Naive B cell (primary cell): ENCODE results near the gene MAPK9. TPM values are rescaled to one million over a fixed set of nuclear protein-coding genes. Genes with fewer than 3 reads are reported as not detected.

ENCODE experiments used
- ATAC-seq, 2 donors: fragments of 150-1000 bp; cut with Tn5 transposase; 2 replicates each; pipeline ENCODE4 v1.10.0; 2021; ENCODE audit warnings: low read depth in 2 of 2, mild to moderate bottlenecking in 2 of 2, moderate library complexity in 2 of 2
- DNase-seq: peaks from one replicate; pipeline ENCODE4 v3.0.0; 2022
- H3K27ac Mint-ChIP-seq, 6 donors: one replicate each; pipeline ENCODE4 v1.8.0; 2020 to 2022; ENCODE audit warnings: mild to moderate bottlenecking in 6 of 6, mixed read lengths in 6 of 6, moderate library complexity in 5 of 6, inconsistent platforms in 2 of 6
- H3K27me3 Mint-ChIP-seq, 3 donors: one replicate each; pipeline ENCODE4 v1.8.0; 2021 to 2022; ENCODE audit warnings: mixed read lengths in 3 of 3, mild to moderate bottlenecking in 1 of 3
- H3K36me3 Mint-ChIP-seq, 2 donors: one replicate each; pipeline ENCODE4 v1.8.0; 2020 to 2022; ENCODE audit warnings: mixed read lengths in 2 of 2, inconsistent platforms in 1 of 2, mild to moderate bottlenecking in 1 of 2
- H3K4me1 Mint-ChIP-seq, 3 donors: one replicate each; pipeline ENCODE4 v1.8.0; 2020 to 2022; ENCODE audit warnings: mixed read lengths in 3 of 3, inconsistent platforms in 1 of 3, mild to moderate bottlenecking in 1 of 3, moderate library complexity in 1 of 3
- H3K4me3 Mint-ChIP-seq, 8 donors: one replicate each; pipeline ENCODE4 v1.8.0; 2020 to 2022; ENCODE audit warnings: mild to moderate bottlenecking in 8 of 8, mixed read lengths in 8 of 8, moderate library complexity in 8 of 8, inconsistent platforms in 2 of 8
- H3K9me3 Mint-ChIP-seq, 7 donors: one replicate each; pipeline ENCODE4 v1.8.0; 2020 to 2022; ENCODE audit warnings: mixed read lengths in 7 of 7, mild to moderate bottlenecking in 5 of 7, inconsistent platforms in 2 of 7, moderate library complexity in 1 of 7
- polyA plus RNA-seq, 6 donors: library from polyadenylated mRNA; unstranded; fragments of 300-500 nt; fragmentation: Illumina TruSeq; gene quantifications; one replicate each; pipeline ENCODE4 v1.2.3, GENCODE V29; 2021; ENCODE audit warnings: low read depth in 6 of 6

MAPK9 gene
- polyA plus RNA-seq, 6 donors from 2014 or later, result 14.5 to 29.2 (median 23.2) TPM

DNA sequence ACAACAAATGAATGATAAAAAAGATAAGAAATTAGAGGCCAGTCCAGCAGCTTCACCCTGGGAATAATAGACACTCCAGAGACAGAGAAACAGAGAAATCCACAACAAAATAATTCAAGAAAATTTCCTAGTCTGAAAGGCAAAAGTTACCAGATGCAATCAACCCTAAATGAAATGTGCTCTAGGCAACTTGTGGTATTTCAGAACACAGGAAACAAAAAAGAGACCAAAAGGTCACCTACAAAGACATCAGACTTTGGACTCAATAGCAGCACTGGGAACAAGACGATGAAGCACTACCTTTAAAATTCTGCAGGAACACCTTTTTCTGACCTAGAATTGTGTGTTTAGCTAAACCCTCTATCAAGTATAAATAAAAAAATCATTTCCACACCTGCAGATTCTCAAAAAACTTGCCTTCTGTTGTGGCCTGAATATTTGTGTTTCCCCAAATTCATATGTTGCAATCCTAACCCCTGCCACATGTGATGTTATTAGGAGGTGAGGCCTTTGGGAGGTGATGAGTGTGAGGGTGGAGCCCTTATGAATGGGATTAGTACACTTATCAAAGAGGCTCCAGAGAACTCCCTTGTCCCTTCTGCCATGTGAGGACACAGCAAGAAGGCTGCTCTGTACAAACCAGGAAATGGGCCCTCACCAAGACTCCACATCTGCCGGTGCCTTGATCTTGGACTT lies 5.9 kb upstream of the MAPK9 start:
- no peak for ATAC-seq
- H3K36me3 Mint-ChIP-seq, result no peaks in the 10 kb centered on the region
- peaks cover 14 to 27% (median 20%) of the 10 kb centered on the region in 3 donors for H3K4me1 Mint-ChIP-seq
- no peak overlapping the region for H3K27ac Mint-ChIP-seq
- H3K9me3 Mint-ChIP-seq, result no peaks in the 10 kb centered on the region
- no peak overlapping the region for H3K4me3 Mint-ChIP-seq
- no peak for DNase-seq
- H3K27me3 Mint-ChIP-seq, result peaks cover 5 to 16% (median 8%) of the 10 kb centered on the region in 3 donors

DNA sequence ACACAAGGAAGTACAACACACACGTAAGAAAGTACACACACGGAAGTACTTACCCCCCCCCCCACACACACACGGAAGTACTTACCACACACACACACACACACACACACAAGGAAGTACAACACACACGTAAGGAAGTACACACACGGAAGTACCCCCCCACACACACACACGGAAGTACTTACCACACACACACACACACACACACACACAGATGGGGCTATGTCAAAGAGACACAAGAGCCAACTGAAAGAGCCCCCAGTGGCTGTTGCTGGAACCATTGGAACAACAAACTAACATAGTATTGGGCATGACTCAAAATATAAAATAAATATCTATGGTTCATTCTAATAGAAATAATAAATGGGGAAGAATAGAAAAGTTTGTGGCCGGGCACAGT lies 4.9 kb upstream of the MAPK9 start:
- Mint-ChIP-seq H3K27me3 (peaks cover 5 to 10% (median 8%) of the 10 kb centered on the region in 3 donors), H3K9me3 (no peaks in the 10 kb centered on the region), H3K27ac (no peak overlapping the region), H3K4me3 (peak overlapping the region in 1 of 8 donors; percentile 36), H3K4me1 (peaks cover 18 to 30% (median 23%) of the 10 kb centered on the region in 3 donors), H3K36me3 (no peaks in the 10 kb centered on the region)
- ATAC-seq (no peak), DNase-seq (no peak)

DNA sequence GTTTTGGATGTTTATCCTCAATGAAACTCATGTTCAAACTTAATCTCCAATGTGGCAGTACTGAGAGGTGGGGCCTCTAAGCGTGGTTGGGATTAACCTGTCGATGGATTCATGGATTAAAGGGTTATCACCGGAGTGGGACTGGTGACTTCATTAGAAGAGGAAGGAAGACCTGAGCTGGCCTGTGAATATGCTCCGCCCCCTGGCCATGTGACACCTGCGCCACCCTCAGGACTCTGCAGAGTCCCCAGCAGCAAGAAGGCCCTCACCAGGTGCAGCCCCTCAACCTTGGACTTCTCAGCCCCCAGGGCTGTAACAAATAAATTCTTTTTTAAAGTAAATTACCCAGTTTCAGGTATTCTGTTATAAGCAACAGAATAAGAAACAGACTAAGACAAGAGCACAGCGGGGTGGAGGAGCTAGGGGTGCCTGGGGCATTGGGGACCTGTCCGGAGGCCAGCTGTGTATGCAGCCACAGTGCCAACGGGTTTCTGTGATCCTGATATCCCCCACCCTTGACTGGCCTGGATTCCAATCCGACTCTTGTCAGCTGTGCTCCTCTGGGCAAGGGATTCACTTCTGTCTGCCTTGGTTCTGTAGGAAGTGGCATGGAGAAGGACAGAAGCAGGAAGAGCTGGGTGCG lies 3.2 kb upstream of the MAPK9 start:
- ATAC-seq, result no peak
- H3K4me1 Mint-ChIP-seq, result peaks cover 28 to 41% (median 35%) of the 10 kb centered on the region in 3 donors
- peak overlapping the region in 4 of 6 donors; percentile 16 to 99 (median 77) for H3K27ac Mint-ChIP-seq
- no peaks in the 10 kb centered on the region for H3K9me3 Mint-ChIP-seq
- no peak for DNase-seq
- no peaks in the 10 kb centered on the region for H3K36me3 Mint-ChIP-seq
- H3K4me3 Mint-ChIP-seq, result peak overlapping the region in 2 of 8 donors; percentile 24 to 54
- H3K27me3 Mint-ChIP-seq, result peaks cover 0 to 10% (median 0%) of the 10 kb centered on the region in 3 donors

DNA sequence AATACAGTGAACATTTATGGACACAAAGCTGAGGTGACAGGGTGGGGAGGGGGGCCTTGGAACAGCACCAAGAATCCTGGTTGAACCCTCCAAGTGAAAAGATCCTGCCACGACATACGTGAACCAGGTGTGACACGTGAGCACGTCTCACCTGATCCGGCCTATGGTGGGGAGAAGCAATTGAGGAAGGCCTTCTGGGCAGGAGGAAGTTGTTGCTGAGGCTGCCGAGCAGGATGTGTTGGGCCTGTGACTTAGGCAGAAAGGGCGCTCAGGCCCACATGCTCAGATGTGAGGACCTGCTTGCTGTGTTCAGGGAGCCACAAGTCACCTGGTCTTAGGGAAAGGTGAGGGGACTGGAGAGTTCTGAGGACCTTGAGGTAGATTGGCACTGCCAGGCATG lies 2.5 kb upstream of the MAPK9 start:
- Mint-ChIP-seq H3K4me3 (peak overlapping the region in 3 of 8 donors; percentile 44 to 90 (median 54)), H3K27me3 (peaks cover 0 to 4% (median 0%) of the 10 kb centered on the region in 3 donors), H3K9me3 (no peaks in the 10 kb centered on the region), H3K36me3 (no peaks in the 10 kb centered on the region), H3K27ac (peak overlapping the region; percentile 16 to 99 (median 95)), H3K4me1 (peaks cover 29 to 41% (median 37%) of the 10 kb centered on the region in 3 donors)
- ATAC-seq (no peak), DNase-seq (peak; percentile 20)

DNA sequence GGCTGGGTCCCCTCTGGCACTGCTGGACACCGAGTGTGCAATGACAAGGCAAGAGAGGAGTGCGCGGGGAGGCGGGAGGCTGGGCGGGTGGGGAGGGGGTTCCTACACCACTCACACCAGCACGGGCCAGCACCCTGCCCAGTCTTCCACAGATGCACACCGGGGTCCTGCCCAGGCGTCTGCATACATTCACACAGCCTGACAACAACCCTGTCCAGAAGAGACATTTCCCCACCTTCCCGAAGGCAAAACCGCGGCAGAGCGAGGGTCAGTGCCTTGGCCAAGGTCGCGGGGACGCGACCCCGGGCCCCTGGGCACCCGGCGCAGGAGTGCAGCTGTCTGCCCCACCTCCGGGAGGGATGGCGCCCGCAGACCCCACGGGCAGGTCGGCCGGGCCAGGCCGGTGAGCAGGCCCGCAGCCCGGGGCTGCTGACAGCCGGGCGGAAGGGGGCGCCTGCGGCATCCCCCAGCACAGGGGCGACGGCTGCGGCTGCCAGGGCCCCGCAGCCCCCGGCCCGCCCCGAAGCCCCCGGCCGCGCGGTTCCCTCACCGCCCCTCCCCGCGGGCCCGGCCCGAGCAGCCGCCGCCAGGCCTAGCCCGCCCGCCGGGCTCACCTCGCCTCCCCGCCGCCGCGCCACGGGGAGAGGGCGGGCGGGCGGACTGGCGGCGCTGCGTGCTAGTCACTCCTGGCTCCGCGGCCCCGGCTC lies 496 bp downstream of the MAPK9 start:
- DNase-seq, result no peak
- no peaks in the 10 kb centered on the region for H3K36me3 Mint-ChIP-seq
- peak overlapping the region; percentile 87 to 95 (median 92) for H3K4me3 Mint-ChIP-seq
- peaks cover 34 to 47% (median 45%) of the 10 kb centered on the region in 3 donors for H3K4me1 Mint-ChIP-seq
- peak overlapping the region in 4 of 6 donors; percentile 73 to 98 (median 90) for H3K27ac Mint-ChIP-seq
- peak; percentile 22 to 26 for ATAC-seq
- H3K27me3 Mint-ChIP-seq, result no peaks in the 10 kb centered on the region
- no peaks in the 10 kb centered on the region for H3K9me3 Mint-ChIP-seq

DNA sequence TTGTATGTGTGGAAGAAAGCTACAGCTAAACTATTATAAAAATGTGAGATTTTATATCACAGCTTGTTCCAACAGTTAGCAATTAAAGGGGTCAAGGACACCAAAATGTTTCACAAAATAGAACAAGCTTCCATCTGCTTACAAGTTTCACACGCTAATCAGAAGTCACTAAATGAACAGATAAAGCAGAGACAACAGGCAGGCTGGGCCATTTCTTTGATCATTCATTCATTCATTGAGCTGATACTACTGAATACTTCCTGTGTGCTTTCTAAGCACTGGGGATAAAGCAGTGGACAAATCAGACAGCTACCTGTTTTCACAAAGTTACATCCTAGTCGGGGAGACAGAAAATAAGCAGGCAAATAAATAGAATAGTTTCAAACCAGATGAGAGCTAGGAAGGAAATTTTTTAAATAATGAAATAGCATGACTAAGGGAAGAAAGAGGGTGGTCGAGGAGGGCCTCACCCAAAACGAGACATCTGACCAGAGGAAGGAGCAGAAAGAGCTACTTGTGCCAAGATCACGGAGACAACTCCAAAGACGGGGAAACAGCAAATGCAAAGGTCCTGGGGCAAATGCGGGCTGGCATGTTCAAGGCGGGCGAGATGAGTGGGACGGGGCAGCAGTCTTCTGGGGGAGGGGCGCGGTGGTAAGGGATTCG lies 1.2 kb downstream of the MAPK9 start:
- ATAC-seq (no peak), DNase-seq (no peak)
- peak overlapping the region; percentile 22 to 94 (median 89) for H3K27ac Mint-ChIP-seq
- no peaks in the 10 kb centered on the region for H3K27me3 Mint-ChIP-seq
- peaks cover 34 to 47% (median 46%) of the 10 kb centered on the region in 3 donors for H3K4me1 Mint-ChIP-seq
- H3K36me3 Mint-ChIP-seq, result no peaks in the 10 kb centered on the region
- H3K9me3 Mint-ChIP-seq, result no peaks in the 10 kb centered on the region
- H3K4me3 Mint-ChIP-seq, result peak overlapping the region; percentile 87 to 93 (median 91)

DNA sequence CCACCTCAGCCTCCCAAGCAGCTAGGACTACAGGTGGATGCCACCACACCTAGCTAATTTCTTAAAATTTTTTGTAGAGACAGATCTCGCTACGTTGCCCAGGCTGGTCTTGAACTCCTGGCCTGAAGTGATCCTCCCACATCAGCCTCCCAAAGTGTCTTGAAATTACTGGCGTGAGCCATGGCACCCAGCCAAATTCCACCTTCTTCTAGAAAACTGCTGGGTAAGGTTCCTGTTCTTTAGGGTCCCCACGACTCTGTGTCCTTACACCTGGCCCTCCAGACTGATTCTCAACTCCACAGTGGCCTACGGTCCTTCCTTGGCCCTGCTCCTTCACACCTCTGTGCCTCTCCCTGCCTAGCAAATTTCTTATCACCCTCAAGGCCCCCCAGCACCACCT lies 1.9 kb downstream of the MAPK9 start:
- no peak for ATAC-seq
- Mint-ChIP-seq H3K27me3 (no peaks in the 10 kb centered on the region), H3K4me1 (peaks cover 37 to 51% (median 47%) of the 10 kb centered on the region in 3 donors), H3K4me3 (peak overlapping the region in 7 of 8 donors; percentile 42 to 92 (median 73)), H3K27ac (peak overlapping the region in 3 of 6 donors; percentile 19 to 78 (median 67)), H3K36me3 (peaks cover 0 to 5% of the 10 kb centered on the region in 2 donors), H3K9me3 (no peaks in the 10 kb centered on the region)
- DNase-seq, result no peak

DNA sequence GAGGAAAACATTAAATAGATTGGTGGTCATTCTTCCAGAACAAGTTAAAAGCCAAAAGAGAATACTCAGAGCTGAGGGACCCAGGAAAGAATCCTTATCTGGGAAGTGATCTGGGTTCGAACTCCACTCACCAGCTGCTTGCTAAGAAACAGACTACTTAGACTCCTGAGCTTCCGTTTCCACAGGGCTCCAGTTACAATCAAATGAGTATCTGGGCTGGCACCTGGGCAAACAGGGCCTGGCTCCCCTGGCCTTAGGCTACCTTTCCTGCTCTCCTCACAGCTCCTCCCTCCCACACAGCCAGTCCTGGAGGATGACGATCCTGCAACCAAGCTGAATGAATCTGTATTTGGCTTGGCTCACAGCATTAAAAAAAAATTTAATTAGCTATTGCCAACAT lies 2.5 kb downstream of the MAPK9 start:
- Mint-ChIP-seq H3K36me3 (peaks cover 0 to 10% of the 10 kb centered on the region in 2 donors), H3K27me3 (no peaks in the 10 kb centered on the region), H3K4me1 (peaks cover 39 to 52% (median 44%) of the 10 kb centered on the region in 3 donors), H3K27ac (peak overlapping the region in 2 of 6 donors; percentile 7 to 78), H3K4me3 (peak overlapping the region in 4 of 8 donors; percentile 22 to 92 (median 51)), H3K9me3 (no peaks in the 10 kb centered on the region)
- DNase-seq, result no peak
- ATAC-seq, result no peak

DNA sequence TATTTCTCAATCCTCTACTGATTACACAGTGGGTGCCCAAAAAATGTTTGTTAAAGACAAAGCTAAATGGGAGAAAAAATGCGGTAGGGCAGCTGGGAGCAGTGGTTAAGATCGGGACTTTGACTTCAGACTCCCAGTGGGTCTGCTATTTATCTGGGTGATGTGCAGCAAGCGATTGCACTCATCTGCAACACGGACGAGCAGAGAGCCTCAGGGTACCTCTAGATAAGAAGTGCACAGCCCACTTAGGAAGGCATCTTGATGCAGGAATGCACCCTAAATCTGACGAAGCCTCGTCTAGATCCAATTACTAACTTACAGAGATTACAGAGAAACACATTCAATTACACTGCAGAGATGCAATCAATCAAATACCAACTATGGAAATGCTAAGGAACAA lies 4.0 kb downstream of the MAPK9 start:
- Mint-ChIP-seq H3K27ac (no peak overlapping the region), H3K9me3 (no peaks in the 10 kb centered on the region), H3K36me3 (peaks cover 7 to 18% of the 10 kb centered on the region in 2 donors), H3K4me3 (peak overlapping the region in 2 of 8 donors; percentile 17 to 92), H3K4me1 (peaks cover 29 to 42% (median 35%) of the 10 kb centered on the region in 3 donors), H3K27me3 (no peaks in the 10 kb centered on the region)
- ATAC-seq, result no peak
- no peak for DNase-seq

DNA sequence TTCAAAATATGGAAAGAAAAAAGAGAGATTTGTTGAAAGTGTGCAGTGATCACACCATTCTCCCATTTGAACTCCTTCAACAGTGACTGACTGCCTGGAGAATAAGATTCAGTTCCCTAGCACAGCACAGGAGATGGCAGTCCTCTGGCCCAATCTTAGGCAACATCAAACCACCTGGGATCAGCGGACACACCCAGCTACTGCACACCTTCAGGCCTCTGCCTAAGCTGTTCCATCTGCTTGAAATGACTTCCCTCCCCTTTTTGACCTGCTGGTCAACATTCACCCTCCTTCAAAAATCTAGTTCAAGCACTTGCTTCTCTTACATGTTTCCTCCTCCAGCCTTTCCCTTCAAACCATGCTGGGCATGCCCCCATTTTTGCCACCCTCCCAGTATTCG lies 4.5 kb downstream of the MAPK9 start:
- Mint-ChIP-seq H3K4me3 (peak overlapping the region in 1 of 8 donors; percentile 92), H3K27ac (no peak overlapping the region), H3K4me1 (peaks cover 28 to 41% (median 32%) of the 10 kb centered on the region in 3 donors), H3K27me3 (no peaks in the 10 kb centered on the region), H3K36me3 (peaks cover 9 to 18% of the 10 kb centered on the region in 2 donors), H3K9me3 (no peaks in the 10 kb centered on the region)
- ATAC-seq, result no peak
- no peak for DNase-seq

DNA sequence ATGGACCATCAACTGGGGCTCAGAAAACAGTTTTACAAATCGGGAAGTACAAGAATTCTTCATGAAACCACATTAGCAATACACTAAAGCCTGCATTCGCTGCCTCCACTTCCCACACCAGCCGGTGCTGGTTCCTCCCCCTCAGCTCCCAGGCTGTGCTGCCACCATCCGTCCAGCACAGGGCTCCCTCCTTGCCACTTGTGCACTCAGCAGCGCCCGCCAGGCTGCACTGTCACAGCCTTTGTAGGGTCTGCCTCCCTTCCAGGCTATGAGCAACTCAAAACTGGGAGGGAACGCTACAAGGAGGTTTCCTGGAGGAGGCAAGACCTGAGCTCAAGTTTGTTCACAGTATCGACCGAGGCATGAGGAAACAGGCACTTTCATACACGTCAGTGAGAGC lies 7.7 kb downstream of the MAPK9 start:
- Mint-ChIP-seq H3K36me3 (peaks cover 24 to 30% of the 10 kb centered on the region in 2 donors), H3K4me3 (no peak overlapping the region), H3K27ac (no peak overlapping the region), H3K4me1 (peaks cover 20 to 32% (median 24%) of the 10 kb centered on the region in 3 donors), H3K9me3 (peaks cover 0 to 1% (median 0%) of the 10 kb centered on the region in 7 donors), H3K27me3 (no peaks in the 10 kb centered on the region)
- DNase-seq, result no peak
- no peak for ATAC-seq

DNA sequence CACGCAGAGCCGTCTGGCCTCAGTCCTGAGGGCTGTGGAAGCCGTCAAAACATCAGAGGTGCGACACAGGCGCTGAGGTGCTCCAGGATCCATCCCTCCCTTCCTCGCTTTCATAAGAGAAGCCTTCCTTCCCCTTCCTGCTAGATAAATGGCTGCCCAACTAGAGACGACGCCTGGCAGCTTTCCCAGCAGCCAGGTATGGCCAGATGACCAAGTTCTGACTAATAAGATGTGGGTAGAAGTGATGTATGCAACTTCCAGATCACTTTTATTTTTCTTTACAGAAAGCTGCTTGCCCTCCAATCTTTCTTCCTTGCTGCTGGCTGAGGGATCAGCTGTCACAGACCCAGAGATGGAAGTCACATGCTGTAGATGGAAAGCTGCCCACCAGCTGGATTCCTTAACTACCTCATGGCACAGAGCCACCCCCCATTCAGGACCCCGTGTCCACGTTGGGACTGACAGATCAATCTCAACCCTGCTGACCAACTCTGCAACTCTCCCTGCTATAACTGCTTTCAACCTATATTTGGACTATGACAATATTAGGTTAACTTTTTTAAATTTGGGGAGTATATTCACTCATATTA lies 8.8 kb downstream of the MAPK9 start:
- DNase-seq, result no peak
- Mint-ChIP-seq H3K4me1 (peaks cover 20 to 30% (median 23%) of the 10 kb centered on the region in 3 donors), H3K9me3 (peaks cover 0 to 1% (median 0%) of the 10 kb centered on the region in 7 donors), H3K4me3 (no peak overlapping the region), H3K27me3 (no peaks in the 10 kb centered on the region), H3K36me3 (peaks cover 34 to 35% of the 10 kb centered on the region in 2 donors), H3K27ac (no peak overlapping the region)
- ATAC-seq, result no peak
